GM12801 (cell line): ENCODE measurements around the gene SCEL.

Experiments
- CTCF ChIP-seq: IDR thresholded peaks from one replicate; pipeline ENCODE4 v1.5.1; 2011; ENCODE audit warnings: control low read depth; ENCODE audit not compliant: insufficient read length; ENCODE audit errors: extremely low read depth

The SCEL gene

GRCh38 chr13:77522444-77522843 is 13.1 kb upstream of the SCEL start:
- no peak for TF ChIP-seq CTCF

GRCh38 chr13:77523386-77523785 is 12.1 kb upstream of the SCEL start:
- TF ChIP-seq CTCF, result no peak

- TF ChIP-seq CTCF, result no peak
Observed at GRCh38 chr13:77523834-77524728, 11.4 kb upstream of the SCEL start.

- no peak for TF ChIP-seq CTCF
Observed at GRCh38 chr13:77528414-77528813, 7.1 kb upstream of the SCEL start.

GRCh38 chr13:77528834-77529500 is 6.5 kb upstream of the SCEL start:
- TF ChIP-seq CTCF, result no peak

GRCh38 chr13:77529501-77529840 is 6.0 kb upstream of the SCEL start:
- no peak for TF ChIP-seq CTCF

GRCh38 chr13:77530875-77531274 is 4.6 kb upstream of the SCEL start:
- TF ChIP-seq CTCF, result no peak
